Astrocyte (in vitro differentiated cells and primary cell): ENCODE results near the gene MRPL55.

ENCODE experiments used
- CTCF ChIP-seq: IDR thresholded peaks from 2 replicates; pipeline ENCODE4 v1.5.1; 2011; ENCODE audit warnings: low read depth, mild to moderate bottlenecking, inconsistent platforms, low read length, moderate library complexity; ENCODE audit not compliant: insufficient read depth
- EZH2 ChIP-seq: IDR thresholded peaks from 2 replicates; pipeline ENCODE4 v1.6.1; 2012; ENCODE audit warnings: mild to moderate bottlenecking, low read length, inconsistent platforms; ENCODE audit not compliant: insufficient read depth

GRCh38 chr1:228098323-228098931, 10.7 kb downstream of the MRPL55 start:
- TF ChIP-seq EZH2 (no peak), CTCF (no peak)
